Measurements from ENCODE around the gene WNT7B.

WNT7B gene

GRCh38 chr22:45945621-45946106, 31.3 kb downstream of the WNT7B start:
- no peak for TF ChIP-seq CTCF (IDR thresholded peaks at IDR 0.05)
- H3K4me3 ChIP-seq: no peak overlapping the region
- H3K36me3 ChIP-seq: no peaks in the 10 kb centered on the region
- H3K9me3 ChIP-seq: no peaks in the 10 kb centered on the region
- intact Hi-C loops (cut with DNase I; ENCODE audit: low total_unique reads): no loop called here
- no peaks in the 10 kb centered on the region for H3K4me1 ChIP-seq
- peaks cover 0 to 46% of the 10 kb centered on the region in 2 donors for H3K27me3 ChIP-seq
- no peak overlapping the region for H3K27ac ChIP-seq
- no peak for DNase-seq

- Histone ChIP-seq H3K36me3 (no peaks in the 10 kb centered on the region), H3K27me3 (peaks cover 0 to 23% of the 10 kb centered on the region in 2 donors), H3K9me3 (no peaks in the 10 kb centered on the region), H3K4me3 (no peak overlapping the region), H3K4me1 (no peaks in the 10 kb centered on the region), H3K27ac (no peak overlapping the region)
- no peak for TF ChIP-seq CTCF (IDR thresholded peaks at IDR 0.05)
- intact Hi-C loops (cut with DNase I; ENCODE audit: low total_unique reads): no loop called here
- DNase-seq: no peak
Observed at GRCh38 chr22:45942787-45943493, 34.0 kb downstream of the WNT7B start.

GRCh38 chr22:45942344-45942743, 34.6 kb downstream of the WNT7B start:
- Histone ChIP-seq H3K27ac (no peak overlapping the region), H3K4me1 (no peaks in the 10 kb centered on the region), H3K4me3 (no peak overlapping the region), H3K27me3 (peaks cover 0 to 22% of the 10 kb centered on the region in 2 donors), H3K9me3 (no peaks in the 10 kb centered on the region), H3K36me3 (no peaks in the 10 kb centered on the region)
- DNase-seq: no peak
- TF ChIP-seq CTCF (IDR thresholded peaks at IDR 0.05): no peak
- intact Hi-C loops (cut with DNase I; ENCODE audit: low total_unique reads): no loop called here

- intact Hi-C loops (cut with DNase I; ENCODE audit: low total_unique reads): no loop called here
- Histone ChIP-seq H3K27me3 (peaks cover 0 to 47% of the 10 kb centered on the region in 2 donors), H3K9me3 (no peaks in the 10 kb centered on the region), H3K4me1 (peaks cover 0 to 13% (median 9%) of the 10 kb centered on the region in 4 donors), H3K4me3 (no peak overlapping the region), H3K27ac (no peak overlapping the region), H3K36me3 (no peaks in the 10 kb centered on the region)
- no peak for TF ChIP-seq CTCF (IDR thresholded peaks at IDR 0.05)
- DNase-seq: no peak
Observed at GRCh38 chr22:45938913-45939312, 38.0 kb downstream of the WNT7B start.

- Histone ChIP-seq H3K9me3 (no peaks in the 10 kb centered on the region), H3K4me3 (no peak overlapping the region), H3K27me3 (peaks cover 0 to 54% of the 10 kb centered on the region in 2 donors), H3K36me3 (no peaks in the 10 kb centered on the region), H3K27ac (no peak overlapping the region), H3K4me1 (peaks cover 0 to 13% (median 9%) of the 10 kb centered on the region in 4 donors)
- no peak for DNase-seq
- no peak for TF ChIP-seq CTCF (IDR thresholded peaks at IDR 0.05)
- intact Hi-C loops (cut with DNase I; ENCODE audit: low total_unique reads): no loop called here
Observed at GRCh38 chr22:45937960-45938359, 39.0 kb downstream of the WNT7B start.

Data from tibial artery (tissue), 4 donors.